ENCODE results near the gene TMC4. TPM values are rescaled to one million over a fixed set of nuclear protein-coding genes. Genes with fewer than 3 reads are reported as not detected.

TMC4 gene
- total RNA-seq, 4 donors from 2014 or later = 0.17 to 2.4 (median 1.1) TPM; not detected in 1

- no peak for TF ChIP-seq CTCF (IDR thresholded peaks at IDR 0.05; ENCODE audit: low read depth)
Observed at GRCh38 chr19:54158812-54159351, 14.1 kb downstream of the TMC4 start.

DNA sequence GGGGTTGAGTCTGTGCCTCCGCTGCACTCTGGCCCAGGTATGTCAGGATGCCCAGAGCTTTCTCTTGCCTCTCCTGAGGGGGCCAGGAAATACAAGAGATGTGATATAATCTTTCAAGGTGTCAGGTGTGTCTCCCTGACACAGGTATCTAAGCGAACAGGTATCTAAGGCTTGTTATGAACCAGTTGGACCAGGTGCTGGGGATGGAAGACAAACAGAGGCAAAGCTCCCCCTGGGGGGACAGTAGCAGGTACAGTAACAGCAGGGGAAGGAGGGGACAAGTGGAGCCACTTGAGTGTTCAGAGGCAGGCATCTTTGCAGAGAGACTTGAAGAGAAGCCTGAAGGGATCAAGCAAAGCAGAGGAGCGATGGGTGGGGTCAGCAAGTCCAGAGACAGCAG is 16.0 kb downstream of the TMC4 start:
- no peak for TF ChIP-seq CTCF (IDR thresholded peaks at IDR 0.05; ENCODE audit: low read depth)

- TF ChIP-seq CTCF (IDR thresholded peaks at IDR 0.05; ENCODE audit: low read depth) = no peak
Observed at GRCh38 chr19:54156490-54156889, 16.5 kb downstream of the TMC4 start.

DNA sequence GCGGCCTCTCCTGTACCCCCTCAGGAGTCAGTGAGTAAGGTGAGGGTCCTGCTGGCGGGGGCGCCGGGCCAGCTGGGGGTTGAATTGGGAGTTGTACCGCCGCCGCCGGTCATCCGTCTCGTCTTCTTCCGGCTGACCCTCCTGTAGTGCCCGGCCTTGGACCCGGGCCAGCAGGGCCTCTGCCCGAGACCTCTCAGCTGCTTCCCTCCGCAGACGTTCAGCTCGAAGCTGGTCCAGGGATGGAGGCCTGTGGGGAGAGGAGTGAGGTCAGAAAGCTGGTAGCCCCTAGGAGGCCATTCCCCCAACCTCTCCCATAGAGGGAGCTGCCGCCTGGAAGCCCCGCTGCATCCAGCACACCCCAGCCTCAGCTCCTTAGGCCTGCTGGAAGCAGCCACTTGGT is 17.3 kb downstream of the TMC4 start:
- no peak for TF ChIP-seq CTCF (IDR thresholded peaks at IDR 0.05; ENCODE audit: low read depth)

GRCh38 chr19:54154603-54155345 is 18.2 kb downstream of the TMC4 start:
- no peak for TF ChIP-seq CTCF (IDR thresholded peaks at IDR 0.05; ENCODE audit: low read depth)

DNA sequence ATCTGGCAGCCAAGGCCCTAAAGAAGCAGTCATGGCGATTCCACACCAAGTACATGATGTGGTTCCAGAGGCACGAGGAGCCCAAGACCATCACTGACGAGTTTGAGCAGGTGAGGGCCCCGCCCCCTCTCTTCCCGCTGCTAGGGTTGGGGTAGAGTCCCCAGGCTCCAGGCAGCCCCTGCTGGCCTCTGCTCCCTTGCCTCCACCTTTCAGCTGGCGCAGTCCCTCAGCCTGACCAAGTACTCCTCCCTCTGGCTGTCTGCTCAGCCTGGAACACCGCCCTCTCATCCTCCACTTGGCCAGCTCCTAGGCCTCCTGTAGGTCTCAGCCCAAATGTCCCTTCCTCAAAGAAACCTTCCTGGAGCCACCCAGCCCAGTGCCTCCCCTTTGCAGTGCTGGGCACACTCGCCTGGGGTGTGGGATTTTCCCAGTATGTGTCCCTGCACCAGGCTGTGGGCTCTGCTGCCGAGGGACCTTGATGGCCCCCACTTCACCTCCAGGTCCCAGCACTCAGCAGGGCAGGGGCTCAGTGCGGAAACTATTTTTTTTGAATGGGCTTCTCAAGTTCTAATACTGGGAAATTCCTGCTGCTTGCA is 19.1 kb downstream of the TMC4 start:
- TF ChIP-seq CTCF (IDR thresholded peaks at IDR 0.05; ENCODE audit: low read depth) = no peak

GRCh38 chr19:54152878-54153524 is 20.0 kb downstream of the TMC4 start:
- no peak for TF ChIP-seq CTCF (IDR thresholded peaks at IDR 0.05; ENCODE audit: low read depth)
